Body of pancreas (tissue), 4 donors: ENCODE results near the gene MEGF10.

ENCODE experiments used
- POLR2A ChIP-seq, 3 donors: fragments of 450-650 bp; IDR thresholded peaks; one replicate each; pipeline ENCODE4 v1.6.1; 2016; ENCODE audit warnings: antibody characterized with exemption in 3 of 3, mild to moderate bottlenecking in 2 of 3
- TF ChIP-seq, protein P1 (sequence below), 7 experiments: fragments of 450-650 bp in 4 of 7; fragments of 200-600 bp in 3 of 7; sonication (generic) in 3 of 7; IDR thresholded peaks; one replicate each; pipeline ENCODE4 v1.5.1; 2016 to 2019; ENCODE audit warnings: antibody characterized with exemption in 7 of 7

DNA sequence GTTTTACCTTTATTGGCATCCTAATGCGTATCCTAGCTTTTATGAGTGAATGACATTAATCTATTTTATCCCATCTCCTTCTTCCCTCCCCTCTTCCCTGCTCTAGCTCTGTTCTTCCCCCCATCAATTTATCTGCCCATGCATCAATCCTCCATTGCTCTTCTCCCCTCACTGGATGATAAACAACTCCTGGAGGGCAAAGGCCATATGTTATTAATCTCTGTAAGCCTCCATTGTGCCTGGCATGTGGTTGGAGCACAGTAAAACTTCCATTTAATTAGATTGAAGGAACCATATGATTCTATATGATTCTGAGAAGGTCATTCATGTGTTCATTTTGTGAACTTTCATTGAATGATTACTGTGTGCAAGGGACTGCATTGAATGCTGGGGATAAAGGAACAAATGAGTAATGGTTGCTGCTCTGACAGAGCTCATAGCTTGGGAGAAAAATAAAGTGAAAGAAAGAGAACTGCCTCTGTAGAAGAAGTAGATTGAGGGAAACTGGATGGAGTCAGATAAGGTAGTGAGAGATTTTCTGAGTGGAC, 85.0 kb downstream of the MEGF10 start:
- TF ChIP-seq, protein P1, sequence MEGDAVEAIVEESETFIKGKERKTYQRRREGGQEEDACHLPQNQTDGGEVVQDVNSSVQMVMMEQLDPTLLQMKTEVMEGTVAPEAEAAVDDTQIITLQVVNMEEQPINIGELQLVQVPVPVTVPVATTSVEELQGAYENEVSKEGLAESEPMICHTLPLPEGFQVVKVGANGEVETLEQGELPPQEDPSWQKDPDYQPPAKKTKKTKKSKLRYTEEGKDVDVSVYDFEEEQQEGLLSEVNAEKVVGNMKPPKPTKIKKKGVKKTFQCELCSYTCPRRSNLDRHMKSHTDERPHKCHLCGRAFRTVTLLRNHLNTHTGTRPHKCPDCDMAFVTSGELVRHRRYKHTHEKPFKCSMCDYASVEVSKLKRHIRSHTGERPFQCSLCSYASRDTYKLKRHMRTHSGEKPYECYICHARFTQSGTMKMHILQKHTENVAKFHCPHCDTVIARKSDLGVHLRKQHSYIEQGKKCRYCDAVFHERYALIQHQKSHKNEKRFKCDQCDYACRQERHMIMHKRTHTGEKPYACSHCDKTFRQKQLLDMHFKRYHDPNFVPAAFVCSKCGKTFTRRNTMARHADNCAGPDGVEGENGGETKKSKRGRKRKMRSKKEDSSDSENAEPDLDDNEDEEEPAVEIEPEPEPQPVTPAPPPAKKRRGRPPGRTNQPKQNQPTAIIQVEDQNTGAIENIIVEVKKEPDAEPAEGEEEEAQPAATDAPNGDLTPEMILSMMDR (IDR thresholded peaks at IDR 0.05): no peak
- no peak for TF ChIP-seq POLR2A (IDR thresholded peaks at IDR 0.05)
